ENCODE measurements around the gene MYL3. TPM values are rescaled to one million over a fixed set of nuclear protein-coding genes. Genes with fewer than 3 reads are reported as not detected.

The MYL3 gene
- total RNA-seq, 1 donor: 1.7 TPM

DNA sequence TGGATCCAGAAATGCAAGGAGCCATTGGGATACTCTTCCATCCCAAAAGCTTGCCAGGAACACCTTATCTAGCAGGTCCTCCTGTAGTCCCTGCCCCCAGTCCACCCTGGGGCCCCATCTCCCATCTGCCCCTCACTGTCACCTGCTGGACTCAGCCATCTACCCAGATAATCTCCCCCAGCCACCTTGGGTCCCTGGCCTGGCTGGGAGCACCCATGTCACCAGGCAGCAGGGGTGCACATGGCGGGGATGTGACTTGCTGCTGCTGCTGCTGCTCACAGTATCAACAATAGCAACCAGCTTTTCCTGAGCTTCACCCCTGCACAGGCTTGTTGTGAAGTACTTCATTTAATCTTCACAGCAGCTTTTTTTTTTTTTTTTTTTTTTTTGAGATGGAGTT is 26.9 kb upstream of the MYL3 start:
- no peak for DNase-seq (ENCODE audit: low read depth)
- TF ChIP-seq, protein P1, sequence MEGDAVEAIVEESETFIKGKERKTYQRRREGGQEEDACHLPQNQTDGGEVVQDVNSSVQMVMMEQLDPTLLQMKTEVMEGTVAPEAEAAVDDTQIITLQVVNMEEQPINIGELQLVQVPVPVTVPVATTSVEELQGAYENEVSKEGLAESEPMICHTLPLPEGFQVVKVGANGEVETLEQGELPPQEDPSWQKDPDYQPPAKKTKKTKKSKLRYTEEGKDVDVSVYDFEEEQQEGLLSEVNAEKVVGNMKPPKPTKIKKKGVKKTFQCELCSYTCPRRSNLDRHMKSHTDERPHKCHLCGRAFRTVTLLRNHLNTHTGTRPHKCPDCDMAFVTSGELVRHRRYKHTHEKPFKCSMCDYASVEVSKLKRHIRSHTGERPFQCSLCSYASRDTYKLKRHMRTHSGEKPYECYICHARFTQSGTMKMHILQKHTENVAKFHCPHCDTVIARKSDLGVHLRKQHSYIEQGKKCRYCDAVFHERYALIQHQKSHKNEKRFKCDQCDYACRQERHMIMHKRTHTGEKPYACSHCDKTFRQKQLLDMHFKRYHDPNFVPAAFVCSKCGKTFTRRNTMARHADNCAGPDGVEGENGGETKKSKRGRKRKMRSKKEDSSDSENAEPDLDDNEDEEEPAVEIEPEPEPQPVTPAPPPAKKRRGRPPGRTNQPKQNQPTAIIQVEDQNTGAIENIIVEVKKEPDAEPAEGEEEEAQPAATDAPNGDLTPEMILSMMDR (IDR thresholded peaks at IDR 0.05; ENCODE audit: insufficient read depth, low read depth, low read length): no peak

DNA sequence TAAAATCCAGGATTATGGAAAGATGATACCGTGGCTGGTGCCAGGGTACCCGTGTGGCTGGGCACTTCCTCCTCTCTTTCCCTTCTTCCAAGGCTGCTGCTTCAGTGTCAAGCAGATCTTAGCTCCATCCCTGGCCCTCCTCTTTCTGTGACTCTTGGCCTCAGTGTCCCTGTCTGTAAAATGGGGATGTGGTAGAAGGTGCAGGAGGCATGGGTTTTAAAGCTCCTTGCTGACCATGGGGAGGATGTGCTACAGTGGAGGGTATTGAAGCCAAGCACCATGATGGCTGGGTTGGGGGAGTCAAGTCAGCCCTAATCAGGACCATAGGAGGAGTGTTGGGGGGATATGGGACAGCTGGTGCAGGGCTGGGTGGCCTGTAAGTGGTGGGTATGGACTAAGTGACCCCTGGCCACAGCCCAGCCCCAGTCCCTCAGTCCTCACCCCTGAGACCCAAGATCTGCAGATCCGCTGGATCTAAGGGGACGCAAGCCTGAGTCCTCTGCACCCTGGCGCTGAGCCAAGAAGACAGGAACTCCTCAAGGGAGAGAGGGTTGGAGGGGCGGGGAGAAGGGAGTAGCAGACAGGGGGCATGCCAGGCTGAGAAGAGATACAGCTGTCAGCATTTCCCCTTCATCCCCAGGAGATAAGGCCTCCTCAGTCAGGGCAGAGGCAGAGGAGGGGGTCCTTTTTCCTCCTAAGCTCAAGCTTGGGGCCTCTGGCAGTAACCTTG is 26.3 kb upstream of the MYL3 start:
- no peak overlapping the region for H3K4me3 ChIP-seq (ENCODE audit: low read depth, low read length)
- TF ChIP-seq, protein P1 (IDR thresholded peaks at IDR 0.05; ENCODE audit: insufficient read depth, low read depth, low read length): no peak
- DNase-seq (ENCODE audit: low read depth): no peak

More for the DNA sequence above, 26.9 kb upstream of the MYL3 start:
- H3K4me3 ChIP-seq (ENCODE audit: low read depth, low read length): no peak overlapping the region

DNA sequence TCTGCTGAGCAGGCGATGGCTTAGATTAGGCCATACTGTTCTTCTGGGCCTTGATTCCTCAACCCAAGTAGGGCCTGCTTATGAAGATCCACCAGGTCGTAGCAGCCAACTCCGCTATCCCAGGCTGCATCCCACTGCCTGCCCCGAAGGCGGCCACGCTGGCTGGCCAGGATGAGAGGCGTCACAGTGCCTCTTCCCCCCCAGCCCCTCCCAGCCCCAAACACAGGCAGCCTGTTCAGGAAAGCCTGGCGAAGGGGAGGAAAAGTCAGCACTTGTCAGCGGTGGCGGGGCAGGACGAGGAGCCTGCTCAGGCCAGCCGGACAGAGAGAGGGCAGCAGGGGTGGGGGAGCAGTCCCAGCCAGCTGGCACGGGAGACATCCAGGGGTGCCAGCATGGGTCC is 25.5 kb upstream of the MYL3 start:
- TF ChIP-seq, protein P1 (IDR thresholded peaks at IDR 0.05; ENCODE audit: insufficient read depth, low read depth, low read length): no peak
- H3K4me3 ChIP-seq (ENCODE audit: low read depth, low read length): no peak overlapping the region
- DNase-seq (ENCODE audit: low read depth): no peak

DNA sequence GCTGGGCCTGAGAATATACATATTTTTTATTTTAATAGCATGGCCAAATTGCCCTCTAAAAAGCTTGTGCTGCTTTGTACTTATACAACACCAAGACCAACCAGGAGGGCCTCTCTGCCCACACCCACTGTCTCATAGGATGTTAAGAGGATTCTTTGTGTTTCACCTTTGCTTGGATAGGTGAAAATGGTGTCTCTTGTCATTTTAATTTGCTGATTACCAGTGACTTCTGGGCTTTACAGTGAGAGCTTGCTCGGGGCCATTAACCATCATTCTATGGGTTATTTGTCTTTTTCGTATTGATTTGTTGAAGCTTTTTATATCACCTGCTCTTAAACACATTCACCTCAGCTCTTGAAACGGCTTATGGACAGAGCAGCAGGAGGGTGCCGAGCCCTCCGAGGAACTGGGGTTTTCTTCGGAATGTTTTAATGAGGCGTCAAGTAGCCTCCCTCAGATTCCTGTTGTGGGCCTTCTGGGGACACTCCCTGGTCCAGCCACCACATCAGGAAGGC is 24.8 kb upstream of the MYL3 start:
- DNase-seq (ENCODE audit: low read depth): no peak
- TF ChIP-seq, protein P1 (IDR thresholded peaks at IDR 0.05; ENCODE audit: insufficient read depth, low read depth, low read length): no peak
- H3K4me3 ChIP-seq (ENCODE audit: low read depth, low read length): no peak overlapping the region

DNA sequence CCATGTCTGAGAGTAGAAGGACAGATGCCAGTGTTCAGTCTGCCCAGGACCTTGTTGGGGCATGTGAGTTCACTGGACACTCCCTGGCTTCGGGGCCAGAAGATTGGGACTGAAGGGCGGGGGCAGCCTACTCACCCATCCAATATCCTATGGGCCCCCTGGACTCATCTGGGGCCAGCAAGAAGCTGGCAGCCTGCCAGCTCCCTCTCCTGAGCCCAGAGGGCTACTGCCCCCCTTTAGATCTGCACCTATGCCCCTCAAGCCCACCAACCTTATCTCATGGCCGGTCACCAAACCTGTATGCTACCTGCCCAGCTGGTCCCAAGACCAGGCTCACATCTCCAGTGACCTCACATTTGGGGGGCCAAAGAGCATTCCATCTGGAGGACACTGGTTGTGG is 22.4 kb upstream of the MYL3 start:
- no peak overlapping the region for H3K4me3 ChIP-seq (ENCODE audit: low read depth, low read length)
- TF ChIP-seq, protein P1 (IDR thresholded peaks at IDR 0.05; ENCODE audit: insufficient read depth, low read depth, low read length): no peak
- DNase-seq (ENCODE audit: low read depth): no peak

DNA sequence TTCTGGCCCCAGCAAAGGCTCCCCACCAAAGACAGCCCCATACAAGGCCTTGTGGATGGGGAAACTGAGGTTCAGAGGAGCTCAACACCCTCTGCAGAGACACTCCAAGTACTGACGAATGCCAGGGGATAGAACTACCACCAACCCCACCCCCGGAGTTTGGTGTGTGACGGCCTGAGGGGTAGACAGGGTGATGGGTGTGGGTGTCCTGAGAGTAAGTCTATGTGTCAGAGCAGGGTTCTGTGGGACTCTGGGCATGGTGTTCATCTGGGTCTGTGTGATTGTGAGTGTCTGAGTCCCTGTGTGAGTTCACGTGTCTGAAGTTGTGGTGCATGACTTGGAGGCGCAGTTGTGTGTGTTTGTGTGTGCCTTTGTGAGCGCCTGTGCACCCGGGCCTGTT is 21.7 kb upstream of the MYL3 start:
- H3K4me3 ChIP-seq (ENCODE audit: low read depth, low read length): no peak overlapping the region
- TF ChIP-seq, protein P1 (IDR thresholded peaks at IDR 0.05; ENCODE audit: insufficient read depth, low read depth, low read length): no peak
- DNase-seq (ENCODE audit: low read depth): no peak

Measured in fibroblast of villous mesenchyme (primary cell).